ENCODE measurements around the gene SCO2.

Gene SCO2

DNA sequence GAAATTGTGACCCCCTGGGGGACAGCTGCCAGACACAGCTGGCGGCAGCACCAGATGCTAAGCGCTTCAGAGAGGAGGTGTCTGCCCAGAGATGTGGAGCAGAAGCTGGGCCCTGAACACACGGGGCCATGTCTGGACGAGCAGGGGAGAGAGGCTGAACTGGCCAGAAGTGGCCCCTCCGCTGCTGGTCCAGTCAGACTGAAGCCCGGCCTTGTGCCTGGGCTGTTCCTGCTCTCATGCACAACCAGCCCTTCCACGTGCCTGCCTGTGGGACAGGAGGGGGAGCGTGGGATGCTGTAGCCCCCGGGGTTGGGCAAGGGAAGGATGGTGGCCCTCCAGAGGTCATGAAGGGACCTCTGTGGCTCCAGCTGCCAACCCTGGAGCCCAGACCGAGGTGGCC, 42.3 kb downstream of the SCO2 start:
- no peaks in the 10 kb centered on the region for H3K4me1 ChIP-seq (ENCODE audit: control insufficient read depth, insufficient read depth, low read length)
- H3K36me3 ChIP-seq (ENCODE audit: control insufficient read depth, insufficient read depth, low read length) = peaks cover 3% of the 10 kb centered on the region; the same call in 1 of the 2 replicates
- H3K9me3 ChIP-seq (ENCODE audit: control insufficient read depth, insufficient read depth, low read length) = no peaks in the 10 kb centered on the region
- no peak for DNase-seq (ENCODE audit: low read depth, low spot score)
- H3K27me3 ChIP-seq (ENCODE audit: control insufficient read depth, insufficient read depth, low read length) = peaks cover 4% of the 10 kb centered on the region; the same call in 1 of the 2 replicates
- H3K27ac ChIP-seq (ENCODE audit: low read length) = no peak overlapping the region
- WGBS (ENCODE audit: insufficient coverage, insufficient read length) = no CpG with 5 or more reads among the region's 10 CpGs
- H3K4me3 ChIP-seq (ENCODE audit: low read length) = no peak overlapping the region

DNA sequence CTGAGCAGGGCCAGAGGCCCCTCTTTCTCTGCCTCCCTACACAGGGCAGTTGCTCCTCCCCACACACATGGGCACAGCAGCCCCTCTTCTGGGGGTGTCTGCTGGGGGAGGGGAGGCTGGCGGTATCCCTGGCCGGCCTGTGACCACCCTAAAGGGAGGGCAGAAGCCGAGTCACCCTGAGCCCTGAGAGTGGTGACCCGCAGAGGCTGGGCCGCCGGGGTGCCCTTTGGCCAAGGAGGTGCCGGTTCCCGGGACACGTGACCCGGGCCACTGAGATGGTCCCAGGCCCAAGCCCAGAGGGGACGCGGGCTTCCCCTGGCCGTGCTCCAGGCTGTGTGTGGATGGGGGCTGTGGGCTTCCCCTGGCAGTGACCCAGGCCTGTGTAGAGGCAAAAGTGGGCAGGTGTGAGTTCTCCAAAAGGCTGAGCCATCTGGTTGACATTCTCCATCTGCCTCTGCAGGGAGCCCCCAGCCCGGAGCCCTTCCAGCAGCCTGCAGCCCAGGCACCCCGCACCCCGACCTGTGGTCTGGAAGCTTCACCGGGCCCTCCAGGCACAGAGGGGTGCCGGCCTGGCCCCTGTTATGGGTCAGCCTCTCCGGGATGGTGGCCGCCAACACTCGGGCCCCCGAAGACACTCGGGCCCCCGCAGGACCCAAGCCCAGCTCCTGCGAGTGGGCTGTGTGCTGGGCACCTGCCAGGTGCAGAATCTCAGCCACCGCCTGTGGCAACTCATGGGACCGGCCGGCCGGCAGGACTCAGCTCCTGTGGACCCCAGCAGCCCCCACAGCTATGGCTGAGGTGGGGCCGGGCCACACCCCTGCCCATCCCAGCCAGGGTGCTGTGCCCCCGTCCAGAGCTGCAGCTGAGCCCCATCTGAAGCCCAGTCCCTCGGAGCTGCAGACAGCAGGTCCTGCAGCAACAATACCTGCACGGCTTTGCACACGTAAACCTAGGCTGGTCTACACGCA, 43.0 kb downstream of the SCO2 start:
- Histone ChIP-seq H3K27me3 (ENCODE audit: control insufficient read depth, insufficient read depth, low read length) (peaks cover 4% of the 10 kb centered on the region; the same call in 1 of the 2 replicates), H3K4me1 (ENCODE audit: control insufficient read depth, insufficient read depth, low read length) (no peaks in the 10 kb centered on the region), H3K27ac (ENCODE audit: low read length) (no peak overlapping the region), H3K9me3 (ENCODE audit: control insufficient read depth, insufficient read depth, low read length) (no peaks in the 10 kb centered on the region), H3K36me3 (ENCODE audit: control insufficient read depth, insufficient read depth, low read length) (peaks cover 3% of the 10 kb centered on the region; the same call in 1 of the 2 replicates), H3K4me3 (ENCODE audit: low read length) (peak overlapping the region; percentile 83)
- no peak for DNase-seq (ENCODE audit: low read depth, low spot score)
- WGBS (ENCODE audit: insufficient coverage, insufficient read length) = no CpG with 5 or more reads among the region's 35 CpGs

DNA sequence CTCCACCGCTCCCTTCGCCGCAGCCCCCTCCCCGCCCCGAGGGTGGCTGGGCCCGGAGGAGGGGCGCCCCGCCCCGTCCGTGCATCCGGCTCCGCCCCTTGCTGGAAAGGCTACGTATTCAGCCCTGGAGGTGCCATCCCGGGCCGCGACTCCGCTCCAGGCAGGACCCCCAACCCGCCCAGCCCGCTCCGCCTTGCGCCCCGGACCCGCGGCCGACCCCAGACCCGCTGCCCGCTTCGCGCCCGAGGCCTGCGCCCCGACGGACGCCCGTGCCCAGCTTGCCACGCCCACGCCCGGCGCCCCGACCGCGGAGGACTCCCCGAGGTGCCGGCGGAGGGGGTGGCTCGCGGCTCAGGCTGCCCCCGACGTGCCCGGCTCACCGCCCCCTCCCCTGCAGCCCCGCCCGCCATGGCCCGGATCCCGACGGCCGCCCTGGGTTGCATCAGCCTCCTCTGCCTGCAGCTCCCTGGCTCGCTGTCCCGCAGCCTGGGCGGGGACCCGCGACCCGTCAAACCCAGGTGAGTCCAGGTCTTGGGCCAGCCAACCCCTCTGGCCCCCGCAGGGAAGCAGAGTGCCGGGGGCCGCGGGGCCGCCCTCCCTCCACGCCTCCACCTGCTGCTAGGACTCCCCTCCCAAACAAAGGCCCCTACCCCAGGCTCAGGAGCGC, 43.8 kb downstream of the SCO2 start, which contains the start of gene ADM2:
TSS of gene ADM2 (plus strand) at position 104 of the 667 bp plus-strand sequence. CDS start at position 409, 305 bp downstream.
- Histone ChIP-seq H3K4me1 (ENCODE audit: control insufficient read depth, insufficient read depth, low read length) (no peaks in the 10 kb centered on the region), H3K27me3 (ENCODE audit: control insufficient read depth, insufficient read depth, low read length) (peaks cover 4% of the 10 kb centered on the region; the same call in 1 of the 2 replicates), H3K36me3 (ENCODE audit: control insufficient read depth, insufficient read depth, low read length) (peaks cover 3% of the 10 kb centered on the region; the same call in 1 of the 2 replicates), H3K27ac (ENCODE audit: low read length) (no peak within 1 kb of the TSS), H3K4me3 (ENCODE audit: low read length) (peak within 1 kb of the TSS; percentile 83), H3K9me3 (ENCODE audit: control insufficient read depth, insufficient read depth, low read length) (no peaks in the 10 kb centered on the region)
- no peak for DNase-seq (ENCODE audit: low read depth, low spot score)
- no CpG with 5 or more reads among the region's 70 CpGs for WGBS (ENCODE audit: insufficient coverage, insufficient read length)

DNA sequence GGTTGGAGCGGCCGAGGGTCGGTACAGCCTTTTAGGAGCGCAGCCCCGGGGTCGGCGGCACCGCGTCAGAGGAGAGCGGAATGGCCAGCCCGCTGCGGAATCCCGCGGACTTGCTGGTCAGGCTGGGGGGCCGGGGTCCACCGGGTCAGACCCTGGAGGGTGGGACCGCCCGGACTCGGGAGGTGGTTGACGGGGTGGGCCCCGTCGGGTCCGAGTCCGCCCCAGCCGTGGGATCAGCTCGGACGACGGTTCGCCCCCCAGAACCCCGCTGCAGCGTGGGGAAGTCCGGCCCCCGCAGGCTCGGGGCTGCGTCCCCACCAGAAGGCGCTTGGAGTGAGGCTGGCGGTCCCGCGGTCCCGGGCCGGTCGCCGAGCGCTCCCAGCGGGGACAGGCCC, 44.4 kb downstream of the SCO2 start:
- WGBS (ENCODE audit: insufficient coverage, insufficient read length) = no CpG with 5 or more reads among the region's 45 CpGs
- peaks cover 3% of the 10 kb centered on the region; the same call in 1 of the 2 replicates for H3K36me3 ChIP-seq (ENCODE audit: control insufficient read depth, insufficient read depth, low read length)
- H3K4me1 ChIP-seq (ENCODE audit: control insufficient read depth, insufficient read depth, low read length) = no peaks in the 10 kb centered on the region
- H3K9me3 ChIP-seq (ENCODE audit: control insufficient read depth, insufficient read depth, low read length) = no peaks in the 10 kb centered on the region
- H3K27me3 ChIP-seq (ENCODE audit: control insufficient read depth, insufficient read depth, low read length) = peaks cover 4% of the 10 kb centered on the region; the same call in 1 of the 2 replicates
- H3K27ac ChIP-seq (ENCODE audit: low read length) = no peak overlapping the region
- DNase-seq (ENCODE audit: low read depth, low spot score) = no peak
- peak overlapping the region; percentile 83 for H3K4me3 ChIP-seq (ENCODE audit: low read length)

DNA sequence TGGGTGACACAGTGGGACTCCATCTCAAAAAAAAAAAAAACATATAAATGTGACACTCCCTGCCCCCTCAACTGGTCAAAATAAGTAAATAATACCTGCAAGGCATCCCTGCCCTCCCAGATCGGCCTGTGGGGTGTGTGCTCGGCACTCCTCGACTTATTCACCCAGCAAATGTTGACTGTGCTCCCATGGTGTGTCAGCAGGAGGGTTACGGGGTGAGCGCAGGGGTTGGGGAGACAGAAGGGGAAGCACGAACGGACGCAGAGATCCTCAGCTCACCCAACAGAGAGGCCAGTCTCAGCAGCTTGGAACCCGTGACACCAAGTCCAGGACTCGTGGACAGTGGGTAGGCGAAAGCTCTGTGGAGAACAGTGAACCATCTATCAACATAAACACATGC, 45.7 kb downstream of the SCO2 start:
- H3K27ac ChIP-seq (ENCODE audit: low read length) = no peak overlapping the region
- H3K4me1 ChIP-seq (ENCODE audit: control insufficient read depth, insufficient read depth, low read length) = 0 out of 2 replicates have a peak, but pooled peaks cover 1% of the 10 kb centered on the region
- WGBS (ENCODE audit: insufficient coverage, insufficient read length) = no CpG with 5 or more reads among the region's 11 CpGs
- H3K9me3 ChIP-seq (ENCODE audit: control insufficient read depth, insufficient read depth, low read length) = no peaks in the 10 kb centered on the region
- peaks cover 4% of the 10 kb centered on the region; the same call in 1 of the 2 replicates for H3K27me3 ChIP-seq (ENCODE audit: control insufficient read depth, insufficient read depth, low read length)
- H3K36me3 ChIP-seq (ENCODE audit: control insufficient read depth, insufficient read depth, low read length) = peaks cover 3% of the 10 kb centered on the region; the same call in 1 of the 2 replicates
- no peak overlapping the region for H3K4me3 ChIP-seq (ENCODE audit: low read length)
- no peak for DNase-seq (ENCODE audit: low read depth, low spot score)

DNA sequence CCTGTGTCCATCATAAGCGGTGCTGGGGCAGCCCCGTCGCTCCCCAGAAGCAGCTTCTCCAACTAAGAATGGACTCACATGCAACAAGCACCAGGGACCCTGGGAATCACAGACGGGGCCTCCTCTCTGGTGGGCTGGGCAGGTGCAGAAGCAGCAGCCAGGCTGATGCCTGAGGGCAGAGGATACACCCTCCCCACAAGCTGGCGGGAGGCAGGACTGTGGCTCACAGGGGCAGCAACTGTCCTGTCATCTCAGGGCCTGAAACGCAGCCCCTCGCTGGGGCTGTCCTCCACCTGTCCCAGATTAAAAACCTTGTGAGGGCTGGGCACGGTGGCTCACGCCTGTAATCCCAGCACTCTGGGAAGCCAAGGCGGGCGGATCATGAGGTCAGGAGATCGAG, 47.5 kb downstream of the SCO2 start:
- Histone ChIP-seq H3K4me3 (ENCODE audit: low read length) (no peak overlapping the region), H3K27me3 (ENCODE audit: control insufficient read depth, insufficient read depth, low read length) (peaks cover 4% of the 10 kb centered on the region; the same call in 1 of the 2 replicates), H3K27ac (ENCODE audit: low read length) (no peak overlapping the region), H3K4me1 (ENCODE audit: control insufficient read depth, insufficient read depth, low read length) (peaks cover 3% of the 10 kb centered on the region; the same call in 1 of the 2 replicates), H3K9me3 (ENCODE audit: control insufficient read depth, insufficient read depth, low read length) (no peaks in the 10 kb centered on the region), H3K36me3 (ENCODE audit: control insufficient read depth, insufficient read depth, low read length) (peaks cover 3% of the 10 kb centered on the region; the same call in 1 of the 2 replicates)
- WGBS (ENCODE audit: insufficient coverage, insufficient read length) = no CpG with 5 or more reads among the region's 12 CpGs
- no peak for DNase-seq (ENCODE audit: low read depth, low spot score)

DNA sequence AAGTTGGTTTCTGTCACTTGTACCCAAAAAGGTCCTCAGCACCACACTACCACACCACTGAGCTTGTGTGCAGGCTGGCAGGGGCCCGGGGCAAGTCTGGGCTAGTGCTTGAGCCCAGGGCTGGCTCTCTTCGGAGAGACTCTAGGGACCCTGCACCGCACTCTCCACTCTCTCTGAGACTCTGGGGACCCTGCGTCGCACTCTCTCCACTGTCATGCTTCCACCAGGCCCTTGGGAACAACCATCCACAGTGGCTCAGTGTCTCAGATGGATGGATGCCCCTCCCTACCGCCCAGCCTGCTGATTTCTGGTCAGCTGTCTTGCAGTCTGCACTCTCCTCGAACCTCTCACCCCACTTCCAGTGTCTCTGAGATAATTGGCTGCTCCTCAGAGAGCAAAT, 48.5 kb downstream of the SCO2 start:
- no peaks in the 10 kb centered on the region for H3K36me3 ChIP-seq (ENCODE audit: control insufficient read depth, insufficient read depth, low read length)
- no peak for DNase-seq (ENCODE audit: low read depth, low spot score)
- no peaks in the 10 kb centered on the region for H3K9me3 ChIP-seq (ENCODE audit: control insufficient read depth, insufficient read depth, low read length)
- H3K27me3 ChIP-seq (ENCODE audit: control insufficient read depth, insufficient read depth, low read length) = peaks cover 4% of the 10 kb centered on the region; the same call in 1 of the 2 replicates
- H3K4me1 ChIP-seq (ENCODE audit: control insufficient read depth, insufficient read depth, low read length) = peaks cover 3% of the 10 kb centered on the region; the same call in 1 of the 2 replicates
- H3K27ac ChIP-seq (ENCODE audit: low read length) = no peak overlapping the region
- H3K4me3 ChIP-seq (ENCODE audit: low read length) = no peak overlapping the region
- no CpG with 5 or more reads among the region's 7 CpGs for WGBS (ENCODE audit: insufficient coverage, insufficient read length)

DNA sequence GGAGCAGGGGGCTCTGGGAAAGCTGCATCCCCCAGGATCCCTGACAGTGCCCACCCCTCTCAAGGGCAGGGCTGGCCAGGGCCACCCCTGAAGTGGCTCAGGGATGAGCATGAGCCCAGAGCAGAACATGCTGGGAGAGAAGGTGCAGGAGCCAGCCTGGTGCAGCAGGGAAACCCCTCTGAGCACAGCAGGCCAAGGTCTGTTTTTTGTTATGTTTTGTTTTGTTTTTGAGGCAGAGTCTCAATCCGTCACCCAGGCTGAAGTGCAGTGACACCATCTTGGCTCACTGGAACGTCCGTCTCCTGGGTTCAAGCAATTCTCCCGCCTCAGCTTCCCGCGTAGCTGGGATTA, 49.8 kb downstream of the SCO2 start:
- WGBS (ENCODE audit: insufficient coverage, insufficient read length) = no CpG with 5 or more reads among the region's 6 CpGs
- Histone ChIP-seq H3K27me3 (ENCODE audit: control insufficient read depth, insufficient read depth, low read length) (peaks cover 4% of the 10 kb centered on the region; the same call in 1 of the 2 replicates), H3K4me3 (ENCODE audit: low read length) (no peak overlapping the region), H3K9me3 (ENCODE audit: control insufficient read depth, insufficient read depth, low read length) (no peaks in the 10 kb centered on the region), H3K27ac (ENCODE audit: low read length) (no peak overlapping the region), H3K36me3 (ENCODE audit: control insufficient read depth, insufficient read depth, low read length) (no peaks in the 10 kb centered on the region), H3K4me1 (ENCODE audit: control insufficient read depth, insufficient read depth, low read length) (peaks cover 3% of the 10 kb centered on the region; the same call in 1 of the 2 replicates)
- no peak for DNase-seq (ENCODE audit: low read depth, low spot score)

DNA sequence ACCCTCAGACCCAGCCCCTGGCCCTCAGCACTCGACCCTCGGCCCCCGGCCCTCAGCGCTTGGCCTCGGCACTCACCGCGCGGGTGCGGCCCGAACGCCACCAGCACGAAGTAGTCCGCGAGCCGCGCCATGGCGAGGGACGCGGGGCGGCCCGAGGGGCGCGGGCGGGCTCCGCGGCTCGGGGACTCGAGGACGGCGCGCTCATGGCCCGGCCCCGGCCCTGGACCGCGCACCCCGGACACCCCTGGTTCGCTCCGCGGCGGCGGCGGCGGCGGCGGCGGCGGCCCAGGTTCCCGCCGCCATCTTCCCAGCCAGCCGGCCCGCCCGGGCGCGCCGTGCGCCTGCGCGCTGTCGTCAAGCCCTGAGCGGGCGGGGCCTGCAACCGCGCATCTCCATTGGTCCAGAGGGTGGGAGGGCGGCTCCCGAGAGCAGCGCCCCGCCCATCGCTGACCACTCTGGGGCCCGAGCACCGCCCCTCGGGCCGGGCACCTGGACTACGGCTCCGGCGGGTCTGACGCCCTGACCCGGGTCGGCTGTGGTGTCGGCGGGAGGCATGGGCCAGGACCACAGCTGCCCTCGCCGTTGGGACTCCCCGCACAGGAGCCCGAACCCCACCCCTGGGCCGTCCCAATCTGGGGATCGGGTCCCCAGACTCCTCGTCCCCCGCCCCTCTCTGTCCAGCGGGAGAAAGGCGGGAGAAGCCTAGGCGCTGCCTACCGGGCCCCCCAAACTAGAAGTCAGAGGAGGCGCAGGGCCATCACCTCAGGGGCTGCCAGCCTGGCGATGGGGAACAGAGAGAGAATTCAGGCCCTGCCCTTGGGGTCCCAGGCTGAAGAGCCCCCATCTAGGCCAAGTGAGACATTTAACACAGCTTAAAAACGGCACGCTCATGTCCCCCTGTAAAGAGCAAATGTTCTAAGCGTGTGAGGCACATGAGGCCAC, 50.4 kb downstream of the SCO2 start, which contains the start of gene SBF1:
TSS of gene SBF1 (minus strand) at position 326 of the 942 bp plus-strand sequence. CDS start at position 131, 195 bp downstream.
- Histone ChIP-seq H3K4me3 (ENCODE audit: low read length) (peak within 1 kb of the TSS; percentile 87), H3K27ac (ENCODE audit: low read length) (no peak within 1 kb of the TSS), H3K36me3 (ENCODE audit: control insufficient read depth, insufficient read depth, low read length) (no peaks in the 10 kb centered on the region), H3K9me3 (ENCODE audit: control insufficient read depth, insufficient read depth, low read length) (no peaks in the 10 kb centered on the region), H3K4me1 (ENCODE audit: control insufficient read depth, insufficient read depth, low read length) (peaks cover 9% of the 10 kb centered on the region), H3K27me3 (ENCODE audit: control insufficient read depth, insufficient read depth, low read length) (no peaks in the 10 kb centered on the region; the same call in 1 of the 2 replicates)
- no CpG with 5 or more reads among the region's 97 CpGs for WGBS (ENCODE audit: insufficient coverage, insufficient read length)
- DNase-seq (ENCODE audit: low read depth, low spot score) = peak; percentile 72
